Gastrocnemius medialis (tissue), 4 donors: ENCODE results near the gene KCNIP4.

Experiments
- POLR2A ChIP-seq, 2 donors: fragments of 450-650 bp; IDR thresholded peaks; one replicate each; pipeline ENCODE4 v1.6.1; 2017; ENCODE audit warnings: antibody characterized with exemption in 2 of 2, mild to moderate bottlenecking in 2 of 2, moderate library complexity in 2 of 2
- TF ChIP-seq, protein P1 (sequence below), 5 experiments: fragments of 450-650 bp in 3 of 5; fragments of 200-600 bp in 2 of 5; sonication (generic) in 2 of 5; IDR thresholded peaks in 4 of 5; conservative IDR thresholded peaks in 1 of 5; 1 replicate in 4 of 5; 2 replicates in 1 of 5; pipeline ENCODE4 v1.5.1; 2016 to 2019; ENCODE audit warnings: antibody characterized with exemption in 5 of 5, mild to moderate bottlenecking in 3 of 5, moderate library complexity in 3 of 5

- TF ChIP-seq POLR2A (IDR thresholded peaks at IDR 0.05): no peak
- TF ChIP-seq, protein P1, sequence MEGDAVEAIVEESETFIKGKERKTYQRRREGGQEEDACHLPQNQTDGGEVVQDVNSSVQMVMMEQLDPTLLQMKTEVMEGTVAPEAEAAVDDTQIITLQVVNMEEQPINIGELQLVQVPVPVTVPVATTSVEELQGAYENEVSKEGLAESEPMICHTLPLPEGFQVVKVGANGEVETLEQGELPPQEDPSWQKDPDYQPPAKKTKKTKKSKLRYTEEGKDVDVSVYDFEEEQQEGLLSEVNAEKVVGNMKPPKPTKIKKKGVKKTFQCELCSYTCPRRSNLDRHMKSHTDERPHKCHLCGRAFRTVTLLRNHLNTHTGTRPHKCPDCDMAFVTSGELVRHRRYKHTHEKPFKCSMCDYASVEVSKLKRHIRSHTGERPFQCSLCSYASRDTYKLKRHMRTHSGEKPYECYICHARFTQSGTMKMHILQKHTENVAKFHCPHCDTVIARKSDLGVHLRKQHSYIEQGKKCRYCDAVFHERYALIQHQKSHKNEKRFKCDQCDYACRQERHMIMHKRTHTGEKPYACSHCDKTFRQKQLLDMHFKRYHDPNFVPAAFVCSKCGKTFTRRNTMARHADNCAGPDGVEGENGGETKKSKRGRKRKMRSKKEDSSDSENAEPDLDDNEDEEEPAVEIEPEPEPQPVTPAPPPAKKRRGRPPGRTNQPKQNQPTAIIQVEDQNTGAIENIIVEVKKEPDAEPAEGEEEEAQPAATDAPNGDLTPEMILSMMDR (IDR thresholded peaks at IDR 0.05 in 4 of 5, conservative IDR thresholded peaks at IDR 0.05 in 1 of 5): no peak
Measured at GRCh38 chr4:21900211-21900610, 48.4 kb downstream of the KCNIP4 start.
